ENCODE measurements around the gene HIVEP1. TPM values are rescaled to one million over a fixed set of nuclear protein-coding genes. Genes with fewer than 3 reads are reported as not detected.

The HIVEP1 gene
- total and polyA plus RNA-seq, 2 of the 13 experiments (the other 11 are each of a cell fraction or from before 2014, with no cell fraction given), result 7.4 to 9.9 TPM

GRCh38 chr6:12008366-12009179 lies 3.5 kb upstream of the HIVEP1 start (continued):
- peak; percentile 55; the same call in 1 of the 2 replicates for TF ChIP-seq YEATS2 (CRISPR knock-in tag; IDR thresholded peaks at IDR 0.05; ENCODE audit: borderline replicate concordance)
- TF ChIP-seq GLMP (CRISPR knock-in tag; IDR thresholded peaks at IDR 0.05; ENCODE audit: borderline replicate concordance), result no peak
- no peak for TF ChIP-seq PBX2 (CRISPR knock-in tag; IDR thresholded peaks at IDR 0.05)
- TF ChIP-seq ZNF468 (CRISPR knock-in tag; IDR thresholded peaks at IDR 0.05), result no peak
- no peak; the same call in 1 of the 2 replicates for TF ChIP-seq ARID3A (IDR thresholded peaks at IDR 0.05; ENCODE audit: low read depth, low read length)
- 0 out of 2 replicates have a peak, but pooled peaks have one; percentile 27 for TF ChIP-seq ZNF205 (CRISPR knock-in tag; IDR thresholded peaks at IDR 0.05)
- peak in 1 of 2 experiments; percentile 41; a peak in 1 of 4 replicates for TF ChIP-seq ATF4 (CRISPR knock-in tag; IDR thresholded peaks at IDR 0.05)
- TF ChIP-seq ZNF644 (CRISPR knock-in tag; IDR thresholded peaks at IDR 0.05; ENCODE audit: low read depth), result no peak
- peak; percentile 46; the same call in 1 of the 2 replicates for TF ChIP-seq ZNF230 (CRISPR knock-in tag; IDR thresholded peaks at IDR 0.05)
- 0 out of 2 replicates have a peak, but pooled peaks have one; percentile 43 for TF ChIP-seq ZNF569 (CRISPR knock-in tag; IDR thresholded peaks at IDR 0.05; ENCODE audit: borderline replicate concordance)
- TF ChIP-seq ZBTB3 (CRISPR knock-in tag; IDR thresholded peaks at IDR 0.05; ENCODE audit: borderline replicate concordance, low read depth), result no peak
- peak; percentile 42; the same call in 1 of the 2 replicates for TF ChIP-seq MLX (CRISPR knock-in tag; IDR thresholded peaks at IDR 0.05)
- TF ChIP-seq NKX3-1 (CRISPR knock-in tag; IDR thresholded peaks at IDR 0.05), result no peak
- no peak for TF ChIP-seq RFX1 (IDR thresholded peaks at IDR 0.05)
- TF ChIP-seq ZSCAN21 (CRISPR knock-in tag; IDR thresholded peaks at IDR 0.05; ENCODE audit: borderline replicate concordance), result no peak
- TF ChIP-seq CHD4 (IDR thresholded peaks at IDR 0.05; ENCODE audit: borderline replicate concordance, low read length), result no peak
- TF ChIP-seq ISL2 (CRISPR knock-in tag; IDR thresholded peaks at IDR 0.05), result no peak
- peak; percentile 66; the same call in 1 of the 2 replicates for TF ChIP-seq NCOR1 (IDR thresholded peaks at IDR 0.05; ENCODE audit: borderline replicate concordance, low read length)
- no peak for TF ChIP-seq SP140L (CRISPR knock-in tag; IDR thresholded peaks at IDR 0.05; ENCODE audit: borderline replicate concordance)
- TF ChIP-seq ZFP1 (CRISPR knock-in tag; IDR thresholded peaks at IDR 0.05), result 0 out of 2 replicates have a peak, but pooled peaks have one; percentile 57
- TF ChIP-seq MTF1 (CRISPR knock-in tag; IDR thresholded peaks at IDR 0.05), result no peak
- TF ChIP-seq U2AF2 (IDR thresholded peaks at IDR 0.05; ENCODE audit: low read depth, low read length), result no peak
- TF ChIP-seq ZSCAN22 (CRISPR knock-in tag; IDR thresholded peaks at IDR 0.05), result 0 out of 2 replicates have a peak, but pooled peaks have one; percentile 58
- peak; percentile 57; the same call in 1 of the 2 replicates for TF ChIP-seq ETV5 (CRISPR knock-in tag; IDR thresholded peaks at IDR 0.05; ENCODE audit: borderline replicate concordance)
- TF ChIP-seq ZKSCAN8 (CRISPR knock-in tag; IDR thresholded peaks at IDR 0.05; ENCODE audit: borderline replicate concordance), result no peak

All from HepG2 (cell line).